ENCODE measurements around the gene KCTD2. TPM values are rescaled to one million over a fixed set of nuclear protein-coding genes. Genes with fewer than 3 reads are reported as not detected.

The KCTD2 gene
- total and polyA plus RNA-seq, 2 of the 13 experiments (the other 11 are each of a cell fraction or from before 2014, with no cell fraction given): 28.3 to 32.6 TPM

- TF ChIP-seq, protein P1, sequence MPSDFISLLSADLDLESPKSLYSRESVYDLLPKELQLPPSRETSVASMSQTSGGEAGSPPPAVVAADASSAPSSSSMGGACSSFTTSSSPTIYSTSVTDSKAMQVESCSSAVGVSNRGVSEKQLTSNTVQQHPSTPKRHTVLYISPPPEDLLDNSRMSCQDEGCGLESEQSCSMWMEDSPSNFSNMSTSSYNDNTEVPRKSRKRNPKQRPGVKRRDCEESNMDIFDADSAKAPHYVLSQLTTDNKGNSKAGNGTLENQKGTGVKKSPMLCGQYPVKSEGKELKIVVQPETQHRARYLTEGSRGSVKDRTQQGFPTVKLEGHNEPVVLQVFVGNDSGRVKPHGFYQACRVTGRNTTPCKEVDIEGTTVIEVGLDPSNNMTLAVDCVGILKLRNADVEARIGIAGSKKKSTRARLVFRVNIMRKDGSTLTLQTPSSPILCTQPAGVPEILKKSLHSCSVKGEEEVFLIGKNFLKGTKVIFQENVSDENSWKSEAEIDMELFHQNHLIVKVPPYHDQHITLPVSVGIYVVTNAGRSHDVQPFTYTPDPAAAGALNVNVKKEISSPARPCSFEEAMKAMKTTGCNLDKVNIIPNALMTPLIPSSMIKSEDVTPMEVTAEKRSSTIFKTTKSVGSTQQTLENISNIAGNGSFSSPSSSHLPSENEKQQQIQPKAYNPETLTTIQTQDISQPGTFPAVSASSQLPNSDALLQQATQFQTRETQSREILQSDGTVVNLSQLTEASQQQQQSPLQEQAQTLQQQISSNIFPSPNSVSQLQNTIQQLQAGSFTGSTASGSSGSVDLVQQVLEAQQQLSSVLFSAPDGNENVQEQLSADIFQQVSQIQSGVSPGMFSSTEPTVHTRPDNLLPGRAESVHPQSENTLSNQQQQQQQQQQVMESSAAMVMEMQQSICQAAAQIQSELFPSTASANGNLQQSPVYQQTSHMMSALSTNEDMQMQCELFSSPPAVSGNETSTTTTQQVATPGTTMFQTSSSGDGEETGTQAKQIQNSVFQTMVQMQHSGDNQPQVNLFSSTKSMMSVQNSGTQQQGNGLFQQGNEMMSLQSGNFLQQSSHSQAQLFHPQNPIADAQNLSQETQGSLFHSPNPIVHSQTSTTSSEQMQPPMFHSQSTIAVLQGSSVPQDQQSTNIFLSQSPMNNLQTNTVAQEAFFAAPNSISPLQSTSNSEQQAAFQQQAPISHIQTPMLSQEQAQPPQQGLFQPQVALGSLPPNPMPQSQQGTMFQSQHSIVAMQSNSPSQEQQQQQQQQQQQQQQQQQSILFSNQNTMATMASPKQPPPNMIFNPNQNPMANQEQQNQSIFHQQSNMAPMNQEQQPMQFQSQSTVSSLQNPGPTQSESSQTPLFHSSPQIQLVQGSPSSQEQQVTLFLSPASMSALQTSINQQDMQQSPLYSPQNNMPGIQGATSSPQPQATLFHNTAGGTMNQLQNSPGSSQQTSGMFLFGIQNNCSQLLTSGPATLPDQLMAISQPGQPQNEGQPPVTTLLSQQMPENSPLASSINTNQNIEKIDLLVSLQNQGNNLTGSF (CRISPR knock-in tag; IDR thresholded peaks at IDR 0.05): no peak
- TF ChIP-seq NBN (conservative IDR thresholded peaks at IDR 0.05): 0 out of 2 replicates have a peak, but pooled peaks have one; percentile 71
- TF ChIP-seq ZSCAN21 (CRISPR knock-in tag; IDR thresholded peaks at IDR 0.05; ENCODE audit: borderline replicate concordance): 0 out of 2 replicates have a peak, but pooled peaks have one; percentile 6
- 0 out of 2 replicates have a peak, but pooled peaks have one; percentile 10 for TF ChIP-seq GATAD1 (CRISPR knock-in tag; IDR thresholded peaks at IDR 0.05)
- TF ChIP-seq NONO (IDR thresholded peaks at IDR 0.05): peak; percentile 68; the same call in 1 of the 2 replicates
- no peak; the same call in 1 of the 2 replicates for TF ChIP-seq NONO (CRISPR knock-in tag; conservative IDR thresholded peaks at IDR 0.05)
- no peak for TF ChIP-seq TP53 (CRISPR knock-in tag; conservative IDR thresholded peaks at IDR 0.05)
- TF ChIP-seq CREB1 (IDR thresholded peaks at IDR 0.05): peak; percentile 20; the same call in 1 of the 2 replicates
- no peak for TF ChIP-seq CREB1 (CRISPR knock-in tag; IDR thresholded peaks at IDR 0.05)
- peak; percentile 42; the same call in 1 of the 2 replicates for TF ChIP-seq MNT (IDR thresholded peaks at IDR 0.05)
- 0 out of 2 replicates have a peak, but pooled peaks have one; percentile 19 for TF ChIP-seq FOXK2 (IDR thresholded peaks at IDR 0.05)
- peak; percentile 86 for TF ChIP-seq ZNF282 (IDR thresholded peaks at IDR 0.05; ENCODE audit: partially characterized antibody)
- TF ChIP-seq IKZF1 (IDR thresholded peaks at IDR 0.05): 0 out of 2 replicates have a peak, but pooled peaks have one; percentile 57
- TF ChIP-seq, protein P2, sequence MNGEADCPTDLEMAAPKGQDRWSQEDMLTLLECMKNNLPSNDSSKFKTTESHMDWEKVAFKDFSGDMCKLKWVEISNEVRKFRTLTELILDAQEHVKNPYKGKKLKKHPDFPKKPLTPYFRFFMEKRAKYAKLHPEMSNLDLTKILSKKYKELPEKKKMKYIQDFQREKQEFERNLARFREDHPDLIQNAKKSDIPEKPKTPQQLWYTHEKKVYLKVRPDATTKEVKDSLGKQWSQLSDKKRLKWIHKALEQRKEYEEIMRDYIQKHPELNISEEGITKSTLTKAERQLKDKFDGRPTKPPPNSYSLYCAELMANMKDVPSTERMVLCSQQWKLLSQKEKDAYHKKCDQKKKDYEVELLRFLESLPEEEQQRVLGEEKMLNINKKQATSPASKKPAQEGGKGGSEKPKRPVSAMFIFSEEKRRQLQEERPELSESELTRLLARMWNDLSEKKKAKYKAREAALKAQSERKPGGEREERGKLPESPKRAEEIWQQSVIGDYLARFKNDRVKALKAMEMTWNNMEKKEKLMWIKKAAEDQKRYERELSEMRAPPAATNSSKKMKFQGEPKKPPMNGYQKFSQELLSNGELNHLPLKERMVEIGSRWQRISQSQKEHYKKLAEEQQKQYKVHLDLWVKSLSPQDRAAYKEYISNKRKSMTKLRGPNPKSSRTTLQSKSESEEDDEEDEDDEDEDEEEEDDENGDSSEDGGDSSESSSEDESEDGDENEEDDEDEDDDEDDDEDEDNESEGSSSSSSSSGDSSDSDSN (CRISPR knock-in tag; IDR thresholded peaks at IDR 0.05): no peak
- TF ChIP-seq, protein P3, sequence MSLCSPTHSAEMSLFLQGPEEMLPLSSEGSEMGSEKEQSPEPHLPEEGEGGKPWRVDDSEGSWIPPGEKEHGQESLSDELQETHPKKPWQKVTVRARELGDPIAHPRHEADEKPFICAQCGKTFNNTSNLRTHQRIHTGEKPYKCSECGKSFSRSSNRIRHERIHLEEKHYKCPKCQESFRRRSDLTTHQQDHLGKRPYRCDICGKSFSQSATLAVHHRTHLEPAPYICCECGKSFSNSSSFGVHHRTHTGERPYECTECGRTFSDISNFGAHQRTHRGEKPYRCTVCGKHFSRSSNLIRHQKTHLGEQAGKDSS (CRISPR knock-in tag; IDR thresholded peaks at IDR 0.05; ENCODE audit: borderline replicate concordance, low read depth): 0 out of 2 replicates have a peak, but pooled peaks have one; percentile 3
- peak; percentile 70; the same call in 1 of the 2 replicates for TF ChIP-seq ZNF296 (CRISPR knock-in tag; conservative IDR thresholded peaks at IDR 0.05)
- no peak for TF ChIP-seq ZNF530 (CRISPR knock-in tag; IDR thresholded peaks at IDR 0.05; ENCODE audit: low read depth)
- 0 out of 2 replicates have a peak, but pooled peaks have one; percentile 19 for TF ChIP-seq HOXA3 (CRISPR knock-in tag; IDR thresholded peaks at IDR 0.05)
- no peak for TF ChIP-seq TEAD2 (CRISPR knock-in tag; IDR thresholded peaks at IDR 0.05)
- no peak for TF ChIP-seq ZNF460 (CRISPR knock-in tag; IDR thresholded peaks at IDR 0.05; ENCODE audit: borderline replicate concordance)
- TF ChIP-seq MXD3 (CRISPR knock-in tag; IDR thresholded peaks at IDR 0.05): no peak
- no peak for TF ChIP-seq SNAI1 (CRISPR knock-in tag; IDR thresholded peaks at IDR 0.05; ENCODE audit: borderline replicate concordance)
Observed at GRCh38 chr17:75091855-75092327, 44.9 kb downstream of the KCTD2 start (continued).

Measured in HepG2 (cell line).